GM18951 (cell line): ENCODE measurements around the gene SORBS1.

Experiments
- POLR2A ChIP-seq: IDR thresholded peaks from 4 replicates; pipeline ENCODE4 v1.6.1; 2011; ENCODE audit warnings: mild to moderate bottlenecking; ENCODE audit not compliant: insufficient read length, insufficient read depth; ENCODE audit errors: extremely low read depth
- in situ Hi-C: fragments of 300-500 bp; cut with MboI; formaldehyde crosslinking; loops from one replicate; pipeline ENCODE4 v1.12.0; 2022; ENCODE audit warnings: low sequenced_read_pairs, mixed read lengths, inconsistent platforms; ENCODE audit not compliant: unreplicated experiment

The SORBS1 gene

DNA sequence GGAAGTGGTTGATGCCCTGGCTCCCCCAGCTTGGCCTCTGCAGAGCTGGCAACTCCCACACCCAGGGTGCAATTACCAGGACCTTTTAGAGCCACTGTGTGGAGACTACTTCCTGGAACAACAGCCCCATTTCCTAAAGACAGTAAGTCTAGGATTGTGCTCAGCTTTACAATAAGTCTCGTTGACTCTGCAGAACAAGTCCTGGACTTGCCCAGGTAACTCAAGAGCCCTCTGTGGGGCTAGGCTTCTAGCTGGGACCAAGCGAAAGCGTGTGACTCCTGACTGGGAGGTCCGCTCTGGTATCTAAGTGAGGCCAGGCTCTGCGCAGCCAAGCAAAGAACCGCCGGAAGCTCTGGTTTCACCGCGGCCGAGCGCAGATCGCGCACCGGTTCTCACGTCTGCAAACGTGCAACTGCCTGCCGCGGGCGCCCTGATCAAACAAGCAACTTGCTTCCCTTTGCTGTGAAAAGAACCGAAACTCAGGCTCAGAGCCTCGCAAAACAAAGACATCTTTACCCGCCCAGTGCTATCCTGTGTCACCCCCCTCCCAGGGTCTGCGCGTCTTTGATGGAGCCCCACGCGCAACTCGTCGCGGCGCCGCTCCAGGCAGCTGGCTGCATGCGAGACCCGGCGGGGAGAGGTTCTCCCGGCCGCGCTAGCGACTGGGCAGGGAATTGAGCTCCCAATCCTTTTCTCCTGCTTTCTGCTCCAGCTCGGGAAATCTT lies 266.0 kb downstream of the SORBS1 start:
- peak; percentile 81 for TF ChIP-seq POLR2A
- in situ Hi-C loops = no loop called here

DNA sequence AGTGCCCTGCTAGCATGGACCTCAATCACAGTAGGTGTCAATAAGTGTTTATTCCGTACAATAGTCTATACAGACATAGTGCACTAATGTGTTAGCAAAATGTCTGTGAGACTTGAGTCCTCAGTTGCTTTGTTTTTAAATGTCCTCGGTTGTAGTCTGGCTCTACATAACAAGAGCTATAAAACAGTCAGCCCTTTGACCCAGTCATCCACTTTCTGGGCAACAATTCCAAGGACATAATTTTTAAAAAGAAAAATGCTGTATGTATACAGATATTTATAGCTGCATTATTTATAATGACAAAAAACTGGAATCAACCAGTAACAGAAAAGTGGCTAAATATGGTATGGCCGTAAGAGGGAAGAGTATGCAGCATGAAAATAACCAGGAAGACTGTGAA lies 267.5 kb downstream of the SORBS1 start:
- TF ChIP-seq POLR2A = no peak
- in situ Hi-C loops = no loop called here

DNA sequence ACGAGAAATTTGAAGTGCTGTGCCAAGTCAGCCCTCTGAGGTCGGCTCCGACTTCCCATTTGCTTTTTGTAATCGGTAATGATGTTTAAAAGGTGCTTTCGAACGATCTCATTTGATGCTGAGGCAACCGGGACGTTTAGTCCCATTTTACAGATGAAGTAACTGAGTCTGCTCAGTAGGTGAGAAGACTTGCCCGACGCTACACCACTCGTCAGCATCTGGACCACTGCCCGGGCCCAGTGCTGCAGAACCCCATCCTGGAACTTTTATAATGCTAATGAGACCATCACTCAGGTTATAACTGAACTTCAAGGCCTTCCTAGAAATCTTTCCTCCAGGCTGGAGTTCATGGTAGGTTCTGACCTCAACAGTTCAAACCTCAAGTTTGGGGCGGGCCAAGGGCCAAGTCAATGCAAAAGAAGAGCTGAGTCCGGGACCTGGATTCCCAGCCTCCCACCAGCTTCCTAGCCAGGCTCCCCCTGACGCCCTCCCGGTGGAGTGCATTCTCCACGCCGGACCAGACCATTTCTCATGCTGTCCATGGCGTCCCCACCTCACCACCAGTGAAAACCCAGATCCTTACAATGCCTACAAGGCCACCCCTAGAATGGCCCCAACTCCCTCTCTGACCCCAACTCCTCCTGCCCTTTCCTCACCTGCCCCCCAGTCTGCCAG lies 269.7 kb downstream of the SORBS1 start:
- in situ Hi-C loops = no loop called here

DNA sequence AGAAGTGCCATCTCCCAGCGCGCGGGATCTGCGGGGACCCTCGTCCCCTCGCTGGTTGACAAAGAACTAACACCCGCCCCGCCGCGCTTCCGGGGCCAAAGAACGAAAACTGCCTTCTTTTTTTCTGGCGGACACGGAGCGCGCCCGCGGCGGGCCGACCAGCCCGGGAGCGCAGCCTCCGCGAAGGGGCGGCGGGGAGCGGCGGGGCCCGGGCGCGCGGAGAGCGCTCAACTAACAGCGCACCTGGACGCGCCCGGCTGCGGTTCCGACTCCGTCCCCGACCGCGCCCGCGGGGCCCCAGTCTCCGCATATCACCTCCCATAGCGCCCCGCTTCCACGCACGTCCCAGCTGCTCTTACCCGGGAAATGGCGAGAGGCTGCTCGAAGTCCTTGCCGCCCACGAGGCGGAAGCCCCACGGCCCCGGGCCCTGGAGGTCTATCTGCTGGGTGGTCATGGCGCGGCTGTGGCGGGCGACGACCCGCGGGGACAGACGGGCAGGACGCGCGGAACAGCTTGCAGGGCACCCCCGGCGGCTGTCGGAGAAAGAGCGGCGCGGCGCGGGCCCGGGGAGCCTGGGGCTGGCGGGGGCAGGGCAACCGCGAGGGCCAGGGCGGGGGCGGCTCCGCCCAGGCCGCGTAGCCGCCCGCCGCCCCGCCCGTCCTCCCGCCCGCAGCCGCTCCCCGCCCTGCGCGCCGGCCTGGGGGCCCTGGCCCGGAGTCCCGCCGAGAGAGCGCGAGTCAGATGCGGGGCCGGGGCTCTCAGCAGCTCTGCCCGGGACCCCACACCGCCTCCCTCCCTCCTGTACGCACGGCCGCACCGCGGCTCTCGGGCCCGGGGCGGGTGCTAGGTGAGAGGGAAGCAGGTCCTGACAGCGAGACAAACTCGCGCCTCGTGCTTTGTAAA lies 270.5 kb downstream of the SORBS1 start, which contains the start of gene PDLIM1:
Gene PDLIM1 (minus strand): TSS at position 543 of the 904 bp plus-strand sequence. CDS start 88 bp downstream, at position 455.
- TF ChIP-seq POLR2A = peak; percentile 84
- in situ Hi-C loops = no loop called here

More for the DNA sequence above, 269.7 kb downstream of the SORBS1 start:
- no peak for TF ChIP-seq POLR2A

DNA sequence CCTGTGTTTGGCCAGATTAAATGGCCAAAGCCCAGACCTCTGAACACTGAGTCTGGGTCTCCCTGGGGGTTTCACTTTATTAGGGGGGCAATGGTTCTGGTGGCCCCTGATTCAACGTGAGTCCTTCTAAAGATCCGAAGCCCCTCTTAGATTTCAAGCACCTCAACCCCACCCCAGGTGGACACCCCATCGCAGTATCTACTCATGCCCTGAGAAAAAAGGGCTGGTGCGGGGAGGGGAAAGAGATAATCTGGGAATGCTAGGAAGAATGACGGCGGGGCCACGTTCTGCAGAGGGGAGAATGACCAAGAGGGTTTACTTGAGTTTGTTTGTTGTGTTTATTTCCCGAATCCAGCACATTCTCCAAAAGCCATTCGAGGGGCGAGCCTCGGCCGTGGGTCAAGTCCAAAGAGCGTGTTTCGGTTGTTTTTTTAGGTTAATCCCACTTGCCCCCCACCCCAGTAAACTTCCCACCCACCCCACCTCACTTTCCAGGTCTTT lies 271.2 kb downstream of the SORBS1 start:
- in situ Hi-C loops = no loop called here
- TF ChIP-seq POLR2A = no peak

DNA sequence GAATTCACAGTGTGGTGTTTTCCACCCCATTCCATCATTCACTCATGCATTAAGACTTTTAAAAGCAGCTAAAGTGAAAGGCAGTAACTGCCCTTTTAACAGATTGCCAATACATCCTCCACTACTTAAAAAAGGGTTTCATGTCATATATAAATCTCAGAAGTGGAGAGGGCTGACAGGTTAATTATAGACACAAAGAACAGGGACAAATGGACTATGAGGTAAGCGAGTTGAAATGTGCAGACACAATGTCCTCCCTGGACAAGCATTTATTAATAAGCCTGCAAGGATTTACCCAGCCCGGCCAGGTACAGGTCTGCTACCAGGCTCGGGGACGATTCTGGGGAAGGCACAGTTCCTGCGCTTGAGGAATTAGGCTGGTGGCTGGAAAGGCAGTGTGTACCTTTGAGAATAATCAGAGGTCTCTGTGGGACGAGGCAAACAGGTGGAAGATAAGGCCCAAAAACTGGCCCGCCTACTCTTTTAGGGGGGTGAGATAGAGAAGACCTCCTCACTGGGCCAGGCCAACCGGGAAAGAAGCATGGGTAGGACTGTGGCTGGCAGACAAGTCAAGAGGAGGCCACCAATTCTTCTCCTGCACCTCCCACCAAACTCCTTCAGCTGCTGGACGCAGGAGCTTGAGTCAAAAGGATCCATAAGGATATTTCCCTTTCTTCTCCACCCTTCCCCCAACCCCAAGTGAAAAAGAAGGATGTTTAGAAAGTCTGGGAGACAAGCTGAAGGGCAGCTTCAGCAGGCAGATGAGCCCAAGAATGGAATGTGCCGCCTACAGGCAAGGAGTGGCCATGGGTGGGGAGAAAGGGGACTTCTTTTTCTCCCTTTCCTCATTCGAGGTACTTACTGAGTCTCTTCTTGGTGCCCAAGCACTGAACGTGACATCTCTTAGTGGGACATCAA lies 271.9 kb downstream of the SORBS1 start:
- in situ Hi-C loops = no loop called here
- TF ChIP-seq POLR2A = no peak

DNA sequence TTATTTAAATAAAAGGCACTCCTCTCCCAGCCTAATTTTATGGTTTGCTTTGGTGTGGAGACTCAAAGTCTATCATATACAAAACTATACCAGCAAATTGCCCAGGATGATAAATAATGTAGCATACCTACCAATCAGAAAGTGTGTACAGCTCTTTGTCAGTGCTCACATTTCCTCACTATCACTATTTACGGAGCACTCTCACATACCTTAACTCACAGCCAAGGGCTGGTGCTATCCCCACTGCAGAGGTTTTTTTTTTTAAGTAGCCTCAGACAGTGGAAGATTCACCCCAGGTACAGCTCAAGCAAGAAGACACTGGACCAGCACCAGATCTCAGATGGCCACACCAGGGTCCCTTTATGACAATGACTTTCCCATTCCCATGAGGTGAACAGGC lies 272.9 kb downstream of the SORBS1 start:
- TF ChIP-seq POLR2A = no peak
- in situ Hi-C loops = no loop called here

DNA sequence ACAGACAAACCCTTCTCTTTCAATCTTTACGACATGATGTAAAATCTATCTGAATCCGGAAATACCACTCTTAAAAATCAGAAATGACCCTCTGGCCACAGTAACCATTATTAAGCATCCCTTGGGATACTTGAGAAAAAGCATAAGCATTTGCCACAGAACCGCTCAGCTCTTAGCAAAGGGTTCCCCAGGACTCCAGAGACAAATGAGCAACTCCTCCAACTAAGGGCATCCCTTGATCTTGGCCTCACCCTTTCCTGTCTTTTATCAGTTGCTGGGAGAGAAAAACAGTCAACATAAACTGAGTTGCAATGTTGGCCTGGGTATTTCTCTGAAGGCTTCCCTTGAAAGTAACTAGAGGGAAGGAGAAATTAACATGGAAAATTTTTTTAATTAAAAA lies 273.9 kb downstream of the SORBS1 start:
- no peak for TF ChIP-seq POLR2A
- in situ Hi-C loops = no loop called here

DNA sequence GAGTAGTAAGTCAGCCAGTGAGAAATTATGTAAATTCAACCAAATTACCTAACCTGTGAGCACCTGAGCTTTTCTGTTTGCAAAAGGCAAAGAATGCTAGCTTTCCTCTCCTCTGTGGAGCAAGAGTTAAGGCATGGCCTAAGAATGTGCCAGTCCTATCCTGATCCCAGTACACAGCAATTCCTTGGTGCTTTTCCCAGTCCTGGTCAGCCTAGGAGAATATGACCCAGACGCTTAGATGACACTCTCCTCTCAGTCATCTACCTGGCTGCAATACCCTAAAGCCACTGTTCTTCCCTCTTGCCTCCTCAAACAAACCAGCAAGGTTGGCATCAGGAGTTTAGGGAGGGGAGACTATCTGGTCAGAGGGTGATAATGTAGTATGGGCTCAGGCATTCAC lies 274.5 kb downstream of the SORBS1 start:
- in situ Hi-C loops = no loop called here
- no peak for TF ChIP-seq POLR2A

DNA sequence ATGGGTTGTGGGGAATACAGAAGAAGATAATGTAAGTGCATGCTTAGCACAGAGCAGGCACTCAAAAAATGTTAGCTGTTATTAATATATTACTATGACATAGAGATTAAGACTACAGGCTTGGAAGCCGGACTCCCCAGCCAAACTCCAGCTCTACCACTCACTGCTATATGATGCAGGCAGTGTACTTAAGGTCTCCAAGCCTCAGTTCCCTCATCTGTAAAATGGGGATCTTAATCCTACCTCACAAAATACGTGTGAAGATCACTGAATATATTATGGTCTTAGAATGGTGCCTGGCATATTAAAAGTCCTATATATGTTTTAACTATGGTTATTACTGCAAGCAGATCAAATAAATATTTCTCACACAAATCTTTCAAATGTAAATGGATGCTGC lies 275.6 kb downstream of the SORBS1 start:
- TF ChIP-seq POLR2A = no peak
- in situ Hi-C loops = no loop called here

DNA sequence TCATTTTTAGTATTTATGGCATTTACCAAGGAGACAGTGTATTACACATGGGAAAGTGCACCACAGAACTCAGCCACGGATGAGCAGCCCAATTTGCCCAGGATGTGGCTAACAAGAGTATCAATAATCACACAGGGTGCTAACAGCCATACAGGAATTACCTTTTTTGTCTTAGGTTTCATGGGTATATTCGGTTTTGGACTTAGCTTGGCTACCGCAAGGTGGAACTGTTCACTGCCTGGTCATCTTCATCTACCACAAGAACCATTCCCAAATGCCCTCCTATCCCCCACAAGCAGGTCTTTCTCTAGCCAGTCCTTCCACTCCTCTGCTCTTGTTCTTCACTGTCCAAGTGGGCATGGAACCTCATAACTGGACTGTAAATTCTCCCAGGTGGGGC lies 276.4 kb downstream of the SORBS1 start:
- in situ Hi-C loops = no loop called here
- TF ChIP-seq POLR2A = no peak

DNA sequence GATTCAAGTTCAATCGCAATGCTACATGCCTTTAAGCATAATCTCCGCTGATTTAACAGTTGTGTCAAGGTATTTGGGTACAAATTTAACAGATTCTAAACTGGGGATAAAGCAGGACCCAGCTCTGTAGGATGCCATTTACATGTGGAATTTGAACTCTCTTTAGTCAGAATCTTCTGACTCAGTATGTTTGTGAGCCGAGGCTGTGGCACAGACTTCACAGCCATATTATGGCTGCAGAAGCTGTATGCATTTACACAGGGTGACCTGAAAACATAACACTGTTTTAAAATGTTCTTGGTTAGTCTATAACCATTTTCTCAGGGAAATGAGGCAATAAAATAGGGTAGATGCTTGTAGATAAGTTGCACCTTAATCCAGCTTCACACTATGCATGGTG lies 279.1 kb downstream of the SORBS1 start:
- no peak for TF ChIP-seq POLR2A
- in situ Hi-C loops = no loop called here
